NCI-H82 (cell line): ENCODE results near the gene PSMG1.
"Not testable (repeated sequence)": the region's sequence is repeated elsewhere in the genome, so short reads cannot be mapped to it uniquely, and the experiment has no call there.

Source experiments
- DNase-seq: peaks from one replicate; lab custom pipeline; 2025; lab: John Stamatoyannopoulos, UW

PSMG1 gene, protein sequence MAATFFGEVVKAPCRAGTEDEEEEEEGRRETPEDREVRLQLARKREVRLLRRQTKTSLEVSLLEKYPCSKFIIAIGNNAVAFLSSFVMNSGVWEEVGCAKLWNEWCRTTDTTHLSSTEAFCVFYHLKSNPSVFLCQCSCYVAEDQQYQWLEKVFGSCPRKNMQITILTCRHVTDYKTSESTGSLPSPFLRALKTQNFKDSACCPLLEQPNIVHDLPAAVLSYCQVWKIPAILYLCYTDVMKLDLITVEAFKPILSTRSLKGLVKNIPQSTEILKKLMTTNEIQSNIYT

DNA sequence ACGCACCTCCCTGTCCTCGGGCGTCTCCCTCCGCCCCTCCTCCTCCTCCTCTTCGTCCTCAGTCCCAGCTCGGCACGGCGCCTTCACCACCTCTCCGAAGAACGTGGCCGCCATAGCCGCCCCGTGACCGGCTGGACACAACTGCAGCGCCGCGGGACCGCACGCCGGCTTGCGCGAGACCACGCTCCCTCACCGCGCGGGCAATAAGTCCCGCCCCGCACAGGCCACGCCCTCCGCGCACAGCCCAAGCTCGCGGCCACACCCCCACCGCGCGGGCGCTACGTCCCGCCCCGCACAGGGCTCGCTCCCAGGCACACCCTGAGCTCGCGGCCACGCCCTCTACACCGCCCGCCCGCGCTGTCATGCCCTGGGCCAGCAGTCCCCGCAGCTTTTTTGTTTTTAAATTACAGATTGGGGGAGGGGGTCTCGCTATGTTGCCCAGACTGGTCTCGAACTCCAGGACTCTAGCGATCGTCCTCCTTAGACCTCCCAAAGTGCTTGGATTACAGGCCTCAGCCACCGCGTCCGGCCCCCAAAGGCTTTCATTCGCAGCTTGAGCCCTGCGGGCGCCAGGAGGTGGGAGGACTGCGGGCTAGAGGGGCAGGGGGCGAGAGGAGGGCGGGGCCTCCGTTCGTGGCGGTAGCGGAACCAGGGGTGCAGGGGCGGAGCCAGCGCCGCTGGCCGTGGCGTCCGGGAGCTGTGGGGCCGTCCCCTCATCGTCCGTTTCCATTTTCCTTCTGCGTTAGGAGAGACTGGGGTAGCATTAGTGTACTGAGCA is at the start of gene PSMG1:
PSMG1 (minus strand) TSS at position 180 of the 778 bp plus-strand sequence; CDS start at position 114, 66 bp downstream.
- DNase-seq: peak; percentile 96

DNA sequence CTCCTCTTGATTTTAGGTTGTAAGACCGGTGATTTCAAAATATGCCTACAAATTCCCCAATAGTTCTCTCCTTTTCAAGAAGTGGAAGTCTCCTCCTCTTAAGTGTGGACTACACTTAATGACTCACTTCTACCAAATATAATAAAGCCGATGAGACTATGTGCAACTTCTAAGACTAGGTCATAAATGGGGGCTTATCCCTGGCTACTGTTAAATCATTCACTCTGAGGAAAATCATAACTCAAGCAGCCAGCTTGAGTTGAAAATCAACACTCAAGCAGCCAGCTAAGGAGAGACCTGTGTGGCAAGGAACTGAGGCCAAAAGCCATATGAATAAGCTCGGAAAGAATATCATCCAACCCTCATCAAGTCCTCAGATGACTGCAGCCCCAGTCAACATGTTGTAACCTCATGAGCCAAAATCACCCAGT is 49.6 kb upstream of the PSMG1 start:
- DNase-seq: no peak

DNA sequence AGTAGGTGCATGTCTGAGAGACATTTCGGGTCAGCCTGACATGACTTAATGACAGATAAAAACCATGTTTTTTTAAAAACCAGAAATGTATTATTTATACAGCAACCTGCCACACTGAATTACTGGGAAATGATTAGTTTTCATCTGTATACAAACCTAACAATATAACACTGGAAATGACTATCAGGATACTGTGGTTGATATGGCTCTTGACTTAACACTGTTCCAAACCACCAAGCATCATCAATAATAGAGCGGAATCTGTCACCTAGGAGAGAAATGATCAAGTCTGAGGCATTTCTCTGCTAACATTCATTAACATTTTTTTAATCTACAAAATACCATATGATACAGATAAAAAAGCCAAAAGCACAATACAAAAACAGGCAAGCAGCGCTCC is 41.7 kb upstream of the PSMG1 start:
- no peak for DNase-seq

DNA sequence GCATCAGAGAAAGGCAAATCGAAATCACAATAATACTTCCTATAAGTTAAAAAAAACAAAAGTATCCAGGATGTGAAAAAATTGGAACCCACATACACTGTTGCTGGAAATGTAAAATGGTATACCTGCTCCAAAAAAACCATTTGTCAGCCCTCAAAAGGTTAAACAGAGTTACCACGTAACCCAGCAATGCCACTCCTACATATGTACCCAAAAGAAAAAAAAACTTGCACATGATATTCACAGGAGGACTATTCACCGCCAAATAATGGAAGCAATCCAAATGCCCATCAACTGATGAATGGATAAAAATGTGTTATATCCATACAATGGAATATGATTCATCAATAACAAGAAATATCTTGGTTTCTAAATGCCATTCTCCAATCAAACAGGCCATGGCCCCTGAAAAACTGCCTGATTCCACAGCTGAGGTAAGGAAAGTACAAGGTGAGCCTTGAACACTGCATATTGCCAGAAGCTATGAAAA is 38.8 kb upstream of the PSMG1 start:
- DNase-seq: no peak

DNA sequence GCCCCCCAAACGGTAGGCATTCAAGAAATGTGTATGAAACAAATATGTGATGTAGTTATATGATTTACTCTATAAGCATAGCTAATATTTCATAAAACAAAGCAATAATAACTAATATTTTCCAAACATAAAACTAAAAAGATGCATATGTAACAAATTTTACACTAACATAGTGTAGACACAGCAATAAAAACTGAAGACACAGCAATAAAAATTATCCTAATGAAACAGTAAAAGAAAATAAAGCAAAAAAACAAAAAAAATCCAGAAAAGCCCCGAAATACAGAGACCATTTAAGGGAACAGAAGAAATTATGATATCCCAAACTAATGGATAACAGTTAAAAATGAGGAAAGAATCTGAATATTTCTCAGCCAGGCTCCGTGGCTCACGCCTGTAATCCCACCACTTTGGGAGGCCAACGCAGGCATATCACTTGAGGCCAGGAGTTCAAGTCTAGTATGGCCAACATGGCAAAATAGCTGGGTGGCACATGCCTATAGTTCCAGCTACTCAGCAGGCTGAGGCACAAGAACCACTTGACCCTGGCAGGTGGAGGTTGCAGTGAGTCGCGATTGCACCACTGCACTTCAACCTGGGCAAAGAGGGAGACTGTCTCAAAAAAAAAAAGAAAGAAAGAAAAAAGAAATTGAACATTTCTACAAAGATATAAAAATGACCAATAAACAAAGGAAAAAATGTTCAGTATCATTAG is 38.2 kb upstream of the PSMG1 start:
- DNase-seq: no peak

DNA sequence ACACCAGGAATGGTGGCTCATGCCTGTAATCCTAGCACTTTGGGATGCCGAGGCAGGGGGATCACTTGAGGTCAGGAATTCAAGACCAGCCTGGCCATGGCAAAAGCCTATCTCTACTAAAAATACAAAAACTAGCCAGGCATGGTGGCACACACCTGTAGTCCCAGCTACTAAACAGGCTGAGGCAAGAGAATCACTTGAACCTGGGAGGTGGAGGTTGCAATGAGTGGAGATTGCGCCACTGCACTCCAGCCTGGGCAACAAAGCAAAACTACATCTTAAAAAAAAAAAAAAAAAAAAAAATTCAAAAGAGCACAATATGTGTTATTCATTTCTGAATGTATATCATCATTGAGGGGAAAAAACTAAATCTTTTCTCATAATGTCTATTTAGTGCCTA is 37.6 kb upstream of the PSMG1 start:
- DNase-seq: not testable (repeated sequence)

DNA sequence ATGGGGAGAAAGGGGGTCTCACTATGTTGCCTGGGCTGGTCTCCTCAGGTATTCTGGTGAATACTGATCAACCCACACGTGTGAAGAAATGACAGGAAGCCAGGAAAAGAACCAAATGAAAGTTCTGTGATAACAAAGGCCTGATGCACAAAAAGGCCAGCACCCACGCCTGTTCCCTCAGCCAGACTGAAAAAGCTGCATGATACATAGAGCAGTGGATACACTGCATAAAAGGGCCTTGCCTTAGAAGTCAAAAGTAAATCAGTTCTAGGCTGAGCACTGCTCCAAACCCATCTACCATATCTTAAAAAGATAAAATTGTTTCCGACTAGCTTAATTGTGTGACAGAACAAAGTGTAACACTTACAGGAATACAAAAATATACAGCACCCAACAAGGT is 36.9 kb upstream of the PSMG1 start:
- no peak for DNase-seq

DNA sequence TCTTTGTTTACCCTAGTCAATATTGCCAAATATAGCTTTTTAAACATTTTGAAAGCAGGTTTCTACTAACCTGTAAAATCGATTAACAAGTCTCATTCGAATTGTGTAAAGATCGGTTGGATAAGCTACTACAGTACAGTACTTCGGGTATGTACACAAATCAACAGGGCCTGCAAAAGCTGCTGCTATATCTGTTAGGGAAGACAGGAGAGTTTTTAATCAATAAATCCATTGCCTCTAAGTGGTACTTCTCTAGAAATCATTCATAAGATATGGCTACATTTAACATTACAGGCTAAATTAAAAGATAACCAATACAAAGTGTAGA is 34.8 kb upstream of the PSMG1 start:
- peak; percentile 33 for DNase-seq

DNA sequence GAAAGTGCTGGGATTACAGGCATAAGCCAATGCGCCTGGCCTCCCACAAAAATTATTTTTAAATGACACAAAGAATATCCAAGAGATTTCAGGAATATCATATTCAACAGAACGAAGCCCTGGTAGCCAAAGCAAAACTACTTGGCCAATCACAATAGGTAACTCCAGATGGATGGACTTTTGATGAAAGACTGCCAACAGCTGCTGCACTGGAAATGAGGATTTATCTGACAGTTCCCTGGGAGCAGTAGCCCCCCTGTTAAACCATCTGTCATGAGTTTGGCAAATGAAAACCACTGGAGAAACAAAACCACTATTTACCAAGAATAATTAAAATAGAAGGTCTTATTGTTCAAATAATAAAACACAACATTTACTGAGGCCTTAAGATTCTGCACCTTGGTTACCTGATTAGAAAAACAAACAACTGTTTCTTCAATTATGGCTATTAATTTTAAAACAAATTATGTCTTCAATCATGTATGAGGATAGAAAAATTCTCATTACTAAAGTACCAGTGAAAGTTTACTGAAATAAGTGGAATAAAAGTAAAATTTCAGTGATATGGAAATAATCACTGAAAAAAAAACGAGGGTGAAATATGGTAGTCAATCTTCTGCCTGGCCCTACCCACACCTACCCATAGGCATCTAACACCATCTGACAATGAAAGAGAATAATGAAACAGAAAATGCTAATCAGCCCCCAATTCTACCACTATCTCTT is 34.3 kb upstream of the PSMG1 start:
- DNase-seq: peak; percentile 90

DNA sequence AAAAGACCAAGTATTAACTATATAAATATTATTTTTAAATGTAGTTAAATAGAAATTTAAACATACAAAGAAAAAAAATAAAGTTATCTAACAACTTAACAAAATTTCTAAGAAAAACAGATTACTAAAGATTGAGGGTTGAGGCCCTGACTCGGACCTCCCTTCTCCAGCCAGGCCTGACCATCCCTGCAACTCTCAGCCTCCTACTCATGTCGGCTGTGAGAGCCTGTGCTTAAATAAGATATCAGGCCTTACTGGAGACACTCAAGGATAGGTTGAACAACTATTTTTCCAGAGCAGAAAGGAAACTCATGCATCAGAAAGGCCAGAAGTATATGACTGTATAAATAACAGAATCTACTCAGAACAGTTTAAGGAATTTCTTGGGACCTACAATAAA is 33.0 kb upstream of the PSMG1 start:
- DNase-seq: no peak

DNA sequence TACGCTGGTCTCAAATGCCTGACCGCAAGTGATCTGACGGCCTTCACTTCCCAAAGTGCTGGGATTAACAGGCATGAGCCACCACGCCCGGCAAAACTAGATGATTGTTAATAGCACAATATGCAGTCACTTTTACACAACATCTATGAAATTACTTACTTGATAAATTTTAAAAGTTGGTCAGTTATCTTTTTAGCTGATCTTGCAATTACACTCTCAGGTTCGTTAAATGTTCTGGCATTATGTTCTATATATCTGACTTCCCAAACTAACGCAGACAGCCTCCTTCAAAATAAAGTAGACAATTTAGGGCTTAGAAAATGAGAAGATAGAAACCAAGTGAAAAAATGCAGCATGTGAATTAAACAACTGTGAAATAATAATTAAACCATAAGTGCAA is 31.8 kb upstream of the PSMG1 start:
- DNase-seq: no peak

DNA sequence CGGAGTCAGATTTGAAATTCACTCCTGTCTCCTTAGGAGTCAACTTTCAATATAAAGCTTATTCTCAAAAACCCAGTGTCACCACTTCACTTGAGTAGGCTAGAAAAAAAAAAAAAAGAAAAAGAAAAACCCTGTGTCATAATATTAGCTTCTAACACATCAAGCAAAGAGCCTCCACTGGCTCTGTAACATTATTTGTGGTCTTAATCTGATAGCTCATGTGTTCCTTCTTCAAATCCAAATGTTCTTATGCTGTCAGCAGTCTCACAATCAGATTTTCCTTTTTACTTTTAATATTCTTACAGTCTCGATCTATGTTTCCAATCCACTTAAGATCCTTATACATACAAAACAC is 26.1 kb upstream of the PSMG1 start:
- no peak for DNase-seq

DNA sequence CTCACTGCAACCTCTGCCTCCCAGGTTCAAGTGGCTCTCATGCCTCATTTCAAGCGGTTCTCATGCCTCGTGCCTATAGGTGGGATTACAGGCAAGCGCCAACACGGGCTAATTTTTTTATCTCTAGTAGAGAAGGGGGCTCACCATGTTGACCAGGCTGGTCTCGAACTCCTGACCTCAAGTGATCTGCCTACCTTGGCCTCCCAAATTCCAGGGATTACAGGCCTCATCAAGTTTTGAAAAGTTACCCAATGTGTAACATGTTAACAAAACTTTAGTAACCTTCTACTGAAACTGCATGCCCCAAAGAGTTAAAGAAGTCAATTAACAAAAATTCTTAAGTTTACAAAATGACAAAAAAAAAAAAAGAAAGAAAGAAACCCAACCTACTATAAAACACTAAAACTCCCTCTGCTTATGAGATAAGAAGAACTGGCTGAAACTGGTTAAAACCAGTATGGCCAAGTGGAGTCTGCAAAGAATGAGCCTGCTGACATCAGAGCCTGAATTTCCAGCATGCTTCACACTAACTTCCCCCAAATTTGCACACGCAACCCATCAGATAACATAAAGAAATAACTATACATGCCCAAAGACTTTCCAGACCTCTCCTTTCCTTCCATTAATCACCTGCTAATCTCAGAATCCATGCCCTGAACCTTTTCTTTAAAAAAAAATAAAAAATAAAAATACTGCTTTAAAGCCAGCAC is 25.5 kb upstream of the PSMG1 start:
- no peak for DNase-seq

DNA sequence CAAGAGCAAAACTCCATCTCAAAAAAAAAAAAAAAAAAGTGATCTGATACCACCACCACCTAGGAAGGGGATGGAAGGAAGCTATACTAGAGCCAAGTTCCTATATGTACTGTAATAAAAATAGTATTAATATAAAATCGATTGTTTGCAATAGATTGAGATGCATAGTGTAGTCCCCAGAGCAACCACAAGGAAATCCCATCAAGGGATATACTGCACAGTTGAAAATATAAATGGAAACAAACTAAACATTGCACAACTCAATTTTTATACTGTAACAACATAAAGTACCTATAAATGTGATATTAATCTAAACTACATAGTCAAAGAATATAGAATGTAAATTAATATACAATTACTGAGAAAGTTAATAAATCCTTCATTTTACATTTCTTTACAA is 20.9 kb upstream of the PSMG1 start:
- DNase-seq: no peak

DNA sequence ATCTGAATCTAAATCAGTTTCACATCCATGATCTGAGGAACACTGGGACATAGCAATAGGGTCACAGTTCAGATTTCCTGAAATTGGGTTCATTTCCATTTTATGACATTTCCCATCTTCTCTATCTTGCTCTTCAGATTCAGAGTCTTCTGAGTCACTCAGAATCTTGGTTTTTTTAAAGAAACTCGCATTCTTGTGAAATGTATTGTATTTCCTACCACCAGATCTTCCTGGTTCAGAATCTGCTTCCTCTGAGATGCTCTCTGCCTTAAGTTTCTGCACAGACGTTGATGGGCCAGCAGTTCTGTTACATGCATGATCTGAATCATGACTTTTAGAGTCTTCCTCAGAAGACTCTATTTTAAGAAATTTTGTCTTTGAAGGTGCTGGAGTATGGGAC is 15.5 kb upstream of the PSMG1 start:
- DNase-seq: no peak

DNA sequence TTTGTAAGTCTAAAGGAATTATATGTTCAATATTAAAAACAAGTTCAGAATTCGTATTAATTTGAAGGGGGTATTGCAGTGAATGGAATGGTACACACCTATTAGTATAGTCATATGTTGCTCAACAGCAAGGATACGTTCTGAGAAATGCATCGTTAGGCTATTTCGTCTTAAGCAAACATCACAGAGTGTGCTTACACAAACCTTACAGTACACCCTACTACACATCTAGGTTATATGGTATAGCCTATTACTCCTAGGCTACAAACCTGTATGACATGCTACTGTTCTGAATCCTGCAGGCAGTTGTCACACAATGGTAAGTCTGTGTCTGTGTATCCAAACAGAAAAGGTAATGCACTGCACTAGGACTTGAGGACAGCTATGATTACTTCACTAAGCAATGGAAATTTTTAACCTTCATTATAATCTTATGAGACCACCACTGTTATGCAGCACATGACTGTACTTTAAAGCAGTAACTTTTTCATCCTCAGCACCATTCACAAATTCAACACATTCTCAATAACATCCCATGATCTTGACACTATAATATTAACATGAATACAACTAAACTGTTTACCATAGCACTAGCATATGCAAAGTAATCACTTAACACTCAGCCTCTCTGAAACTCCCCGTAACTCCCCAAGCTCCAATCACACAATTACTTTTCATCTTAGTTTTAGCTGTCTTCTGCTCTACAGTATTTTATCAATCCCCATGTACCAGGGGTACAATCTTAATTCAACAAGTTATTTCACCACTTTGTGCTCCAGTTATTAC is 14.4 kb upstream of the PSMG1 start:
- DNase-seq: no peak

DNA sequence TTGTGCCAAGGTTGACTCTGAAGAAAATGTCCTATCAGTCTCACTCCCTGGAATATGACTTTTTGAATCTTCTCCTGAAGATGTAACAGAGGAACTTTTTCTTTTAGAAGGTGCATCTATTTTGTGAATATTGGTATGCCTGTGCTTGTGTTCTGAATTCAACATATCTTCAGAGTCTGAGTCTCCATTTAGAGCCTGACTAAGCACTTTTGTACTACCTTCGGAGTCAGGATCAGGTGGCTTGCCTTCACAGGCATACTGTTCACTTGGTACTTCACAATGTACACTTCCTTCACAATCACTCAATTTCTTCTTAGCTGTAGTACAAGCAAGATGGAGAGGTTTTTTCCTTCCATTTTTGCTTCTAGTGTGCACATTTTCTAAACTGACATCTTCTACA is 13.6 kb upstream of the PSMG1 start:
- DNase-seq: no peak

DNA sequence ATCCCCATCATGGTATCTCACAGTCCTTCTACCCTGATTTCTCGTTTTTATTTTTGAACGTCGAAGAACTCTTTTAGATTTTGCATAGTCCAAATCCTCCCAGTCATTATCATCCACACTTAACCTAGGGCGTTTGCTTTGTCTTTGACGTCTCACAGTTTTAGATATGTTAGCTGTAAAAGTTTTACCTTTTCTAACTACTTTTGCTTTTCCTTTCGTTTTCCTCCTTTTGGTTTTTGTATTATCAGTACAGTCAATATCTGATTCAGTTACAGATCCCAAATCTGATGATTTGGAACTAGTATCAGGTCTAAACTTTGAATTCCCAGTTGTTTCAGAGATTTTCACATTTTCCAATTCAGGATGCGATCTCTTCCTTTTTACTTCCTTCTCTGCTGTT is 13.1 kb upstream of the PSMG1 start:
- DNase-seq: no peak

DNA sequence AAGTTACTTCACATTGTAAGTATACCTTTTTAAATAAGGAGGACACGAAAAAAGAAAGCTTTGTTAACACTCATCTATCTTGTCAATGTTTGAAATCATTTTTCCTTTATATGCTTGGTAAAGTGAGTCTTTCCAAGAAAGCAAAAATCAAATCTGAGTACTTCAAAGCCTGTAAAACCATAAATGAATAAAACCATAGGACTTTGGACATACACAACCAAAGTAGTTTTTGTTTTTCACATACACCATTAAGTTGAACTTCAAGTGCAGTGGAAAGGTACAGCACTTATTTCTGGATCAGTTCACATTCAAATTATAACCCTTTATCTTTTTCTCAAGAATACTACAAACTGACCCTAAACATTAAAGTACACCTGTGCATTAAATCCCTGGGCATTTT is 10.1 kb upstream of the PSMG1 start:
- DNase-seq: no peak

DNA sequence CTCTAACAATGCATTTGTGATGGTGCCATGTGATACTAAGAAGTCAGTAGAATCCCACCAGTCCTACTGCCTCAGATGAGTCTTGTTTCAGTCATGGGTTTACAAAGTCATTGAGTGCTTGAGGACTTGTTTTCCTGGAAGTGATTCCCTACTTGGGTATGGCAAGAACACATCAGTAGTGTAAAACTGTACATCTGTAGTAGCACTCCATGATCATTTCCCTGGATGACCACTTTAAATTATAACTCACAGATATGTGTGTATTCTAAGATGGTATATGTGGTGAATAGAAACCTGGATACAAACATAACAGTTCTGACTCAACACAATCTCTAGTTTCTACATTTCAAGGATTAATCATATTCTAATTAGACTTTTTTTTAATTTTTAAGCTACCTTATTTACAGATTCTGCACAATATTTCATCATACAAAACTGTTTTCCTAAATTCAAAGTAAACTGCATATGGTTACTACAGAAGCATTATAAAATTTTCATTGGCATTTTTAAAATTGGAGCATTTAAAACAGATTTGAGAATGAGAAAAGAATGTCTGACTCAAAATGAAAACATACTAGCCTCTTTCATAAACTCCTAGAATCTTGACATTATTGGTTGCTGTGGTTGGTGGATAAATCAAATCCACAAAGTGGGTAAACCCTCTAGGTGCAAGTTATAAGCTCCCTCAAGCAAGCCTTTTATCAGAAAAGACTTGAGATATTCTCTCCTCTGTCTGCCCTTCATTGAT is 6.8 kb upstream of the PSMG1 start:
- DNase-seq: no peak
